ENCODE data around the gene DSG3. TPM values are rescaled to one million over a fixed set of nuclear protein-coding genes. Genes with fewer than 3 reads are reported as not detected.

The DSG3 gene
- total and polyA plus RNA-seq, 2 donors, result 17.1 to 42.1 TPM

GRCh38 chr18:31407649-31408048 is 39.9 kb upstream of the DSG3 start:
- DNase-seq (ENCODE audit: low read depth in 6 of 9, low spot score in 9 of 9), result no peak
- H3K27me3 ChIP-seq (ENCODE audit: control insufficient read depth in 2 of 2, insufficient read depth in 1 of 2, low read length in 1 of 2), result peaks cover 0 to 8% of the 10 kb centered on the region in 2 donors
- H3K4me1 ChIP-seq (ENCODE audit: control insufficient read depth in 2 of 2, insufficient read depth in 2 of 2, low read length in 2 of 2), result no peaks in the 10 kb centered on the region
- no peak overlapping the region for H3K4me3 ChIP-seq (ENCODE audit: low read length in 2 of 2)
- no peak overlapping the region for H3K27ac ChIP-seq (ENCODE audit: low read depth in 1 of 2, low read length in 1 of 2)
- H3K36me3 ChIP-seq (ENCODE audit: control insufficient read depth in 2 of 2, insufficient read depth in 2 of 2, low read length in 1 of 2), result no peaks in the 10 kb centered on the region
- WGBS, result 94% methylated on average over 3 of the region's 3 CpGs
- H3K9me3 ChIP-seq (ENCODE audit: control insufficient read depth in 2 of 2, insufficient read depth in 1 of 2, low read length in 1 of 2), result no peaks in the 10 kb centered on the region

- 93% methylated on average over 4 of the region's 4 CpGs for WGBS
- H3K4me1 ChIP-seq (ENCODE audit: control insufficient read depth in 2 of 2, insufficient read depth in 2 of 2, low read length in 2 of 2), result no peaks in the 10 kb centered on the region
- no peaks in the 10 kb centered on the region for H3K36me3 ChIP-seq (ENCODE audit: control insufficient read depth in 2 of 2, insufficient read depth in 2 of 2, low read length in 1 of 2)
- H3K27ac ChIP-seq (ENCODE audit: low read depth in 1 of 2, low read length in 1 of 2), result no peak overlapping the region
- DNase-seq (ENCODE audit: low read depth in 6 of 9, low spot score in 9 of 9), result no peak
- H3K4me3 ChIP-seq (ENCODE audit: low read length in 2 of 2), result no peak overlapping the region
- H3K9me3 ChIP-seq (ENCODE audit: control insufficient read depth in 2 of 2, insufficient read depth in 1 of 2, low read length in 1 of 2), result no peaks in the 10 kb centered on the region
- peaks cover 0 to 8% of the 10 kb centered on the region in 2 donors for H3K27me3 ChIP-seq (ENCODE audit: control insufficient read depth in 2 of 2, insufficient read depth in 1 of 2, low read length in 1 of 2)
Observed at GRCh38 chr18:31409276-31409675, 38.3 kb upstream of the DSG3 start.

GRCh38 chr18:31410716-31411483 is 36.6 kb upstream of the DSG3 start:
- DNase-seq (ENCODE audit: low read depth in 6 of 9, low spot score in 9 of 9), result no peak
- H3K9me3 ChIP-seq (ENCODE audit: control insufficient read depth in 2 of 2, insufficient read depth in 1 of 2, low read length in 1 of 2), result no peaks in the 10 kb centered on the region

GRCh38 chr18:31413137-31413536 is 34.4 kb upstream of the DSG3 start:
- H3K4me1 ChIP-seq (ENCODE audit: control insufficient read depth in 2 of 2, insufficient read depth in 2 of 2, low read length in 2 of 2), result no peaks in the 10 kb centered on the region
- no peak overlapping the region for H3K27ac ChIP-seq (ENCODE audit: low read depth in 1 of 2, low read length in 1 of 2)
- peaks cover 0 to 8% of the 10 kb centered on the region in 2 donors for H3K27me3 ChIP-seq (ENCODE audit: control insufficient read depth in 2 of 2, insufficient read depth in 1 of 2, low read length in 1 of 2)
- 96% methylated on average over 6 of the region's 6 CpGs for WGBS
- no peaks in the 10 kb centered on the region for H3K9me3 ChIP-seq (ENCODE audit: control insufficient read depth in 2 of 2, insufficient read depth in 1 of 2, low read length in 1 of 2)
- no peak for DNase-seq (ENCODE audit: low read depth in 6 of 9, low spot score in 9 of 9)
- H3K4me3 ChIP-seq (ENCODE audit: low read length in 2 of 2), result no peak overlapping the region
- no peaks in the 10 kb centered on the region for H3K36me3 ChIP-seq (ENCODE audit: control insufficient read depth in 2 of 2, insufficient read depth in 2 of 2, low read length in 1 of 2)

More at GRCh38 chr18:31410716-31411483, 36.6 kb upstream of the DSG3 start:
- Histone ChIP-seq H3K27ac (ENCODE audit: low read depth in 1 of 2, low read length in 1 of 2) (no peak overlapping the region), H3K4me3 (ENCODE audit: low read length in 2 of 2) (no peak overlapping the region), H3K4me1 (ENCODE audit: control insufficient read depth in 2 of 2, insufficient read depth in 2 of 2, low read length in 2 of 2) (no peaks in the 10 kb centered on the region), H3K36me3 (ENCODE audit: control insufficient read depth in 2 of 2, insufficient read depth in 2 of 2, low read length in 1 of 2) (no peaks in the 10 kb centered on the region), H3K27me3 (ENCODE audit: control insufficient read depth in 2 of 2, insufficient read depth in 1 of 2, low read length in 1 of 2) (peaks cover 0 to 8% of the 10 kb centered on the region in 2 donors)
- WGBS, result 75% methylated on average over 37 of the region's 37 CpGs

GRCh38 chr18:31417850-31418249 is 29.7 kb upstream of the DSG3 start:
- H3K36me3 ChIP-seq (ENCODE audit: control insufficient read depth in 2 of 2, insufficient read depth in 2 of 2, low read length in 1 of 2), result no peaks in the 10 kb centered on the region
- H3K4me3 ChIP-seq (ENCODE audit: low read length in 2 of 2), result no peak overlapping the region
- no peak overlapping the region for H3K27ac ChIP-seq (ENCODE audit: low read depth in 1 of 2, low read length in 1 of 2)
- H3K9me3 ChIP-seq (ENCODE audit: control insufficient read depth in 2 of 2, insufficient read depth in 1 of 2, low read length in 1 of 2), result no peaks in the 10 kb centered on the region
- H3K27me3 ChIP-seq (ENCODE audit: control insufficient read depth in 2 of 2, insufficient read depth in 1 of 2, low read length in 1 of 2), result no peaks in the 10 kb centered on the region
- no peaks in the 10 kb centered on the region for H3K4me1 ChIP-seq (ENCODE audit: control insufficient read depth in 2 of 2, insufficient read depth in 2 of 2, low read length in 2 of 2)
- no peak for DNase-seq (ENCODE audit: low read depth in 6 of 9, low spot score in 9 of 9)

- Histone ChIP-seq H3K27me3 (ENCODE audit: control insufficient read depth in 2 of 2, insufficient read depth in 1 of 2, low read length in 1 of 2) (no peaks in the 10 kb centered on the region), H3K4me1 (ENCODE audit: control insufficient read depth in 2 of 2, insufficient read depth in 2 of 2, low read length in 2 of 2) (no peaks in the 10 kb centered on the region), H3K9me3 (ENCODE audit: control insufficient read depth in 2 of 2, insufficient read depth in 1 of 2, low read length in 1 of 2) (no peaks in the 10 kb centered on the region), H3K27ac (ENCODE audit: low read depth in 1 of 2, low read length in 1 of 2) (no peak overlapping the region), H3K4me3 (ENCODE audit: low read length in 2 of 2) (no peak overlapping the region), H3K36me3 (ENCODE audit: control insufficient read depth in 2 of 2, insufficient read depth in 2 of 2, low read length in 1 of 2) (no peaks in the 10 kb centered on the region)
- 95% methylated on average over 7 of the region's 7 CpGs for WGBS
- no peak for DNase-seq (ENCODE audit: low read depth in 6 of 9, low spot score in 9 of 9)
Observed at GRCh38 chr18:31419457-31419932, 28.0 kb upstream of the DSG3 start.

- Histone ChIP-seq H3K4me1 (ENCODE audit: control insufficient read depth in 2 of 2, insufficient read depth in 2 of 2, low read length in 2 of 2) (no peaks in the 10 kb centered on the region), H3K36me3 (ENCODE audit: control insufficient read depth in 2 of 2, insufficient read depth in 2 of 2, low read length in 1 of 2) (no peaks in the 10 kb centered on the region), H3K27me3 (ENCODE audit: control insufficient read depth in 2 of 2, insufficient read depth in 1 of 2, low read length in 1 of 2) (no peaks in the 10 kb centered on the region), H3K27ac (ENCODE audit: low read depth in 1 of 2, low read length in 1 of 2) (no peak overlapping the region), H3K9me3 (ENCODE audit: control insufficient read depth in 2 of 2, insufficient read depth in 1 of 2, low read length in 1 of 2) (no peaks in the 10 kb centered on the region), H3K4me3 (ENCODE audit: low read length in 2 of 2) (no peak overlapping the region)
- DNase-seq (ENCODE audit: low read depth in 6 of 9, low spot score in 9 of 9), result no peak
- WGBS, result 98% methylated on average over 6 of the region's 6 CpGs
Observed at GRCh38 chr18:31420032-31420431, 27.5 kb upstream of the DSG3 start.

- 94% methylated on average over 2 of the region's 2 CpGs for WGBS
- no peaks in the 10 kb centered on the region for H3K27me3 ChIP-seq (ENCODE audit: control insufficient read depth in 2 of 2, insufficient read depth in 1 of 2, low read length in 1 of 2)
- no peak overlapping the region for H3K27ac ChIP-seq (ENCODE audit: low read depth in 1 of 2, low read length in 1 of 2)
- no peaks in the 10 kb centered on the region for H3K9me3 ChIP-seq (ENCODE audit: control insufficient read depth in 2 of 2, insufficient read depth in 1 of 2, low read length in 1 of 2)
- no peaks in the 10 kb centered on the region for H3K4me1 ChIP-seq (ENCODE audit: control insufficient read depth in 2 of 2, insufficient read depth in 2 of 2, low read length in 2 of 2)
- H3K36me3 ChIP-seq (ENCODE audit: control insufficient read depth in 2 of 2, insufficient read depth in 2 of 2, low read length in 1 of 2), result no peaks in the 10 kb centered on the region
- DNase-seq (ENCODE audit: low read depth in 6 of 9, low spot score in 9 of 9), result no peak
- H3K4me3 ChIP-seq (ENCODE audit: low read length in 2 of 2), result no peak overlapping the region
Observed at GRCh38 chr18:31420524-31420923, 27.0 kb upstream of the DSG3 start.

GRCh38 chr18:31424383-31424988 is 23.1 kb upstream of the DSG3 start:
- no peak overlapping the region for H3K4me3 ChIP-seq (ENCODE audit: low read length in 2 of 2)
- WGBS, result 35% methylated on average over 7 of the region's 7 CpGs

More at GRCh38 chr18:31424383-31424988, 23.1 kb upstream of the DSG3 start:
- H3K27me3 ChIP-seq (ENCODE audit: control insufficient read depth in 2 of 2, insufficient read depth in 1 of 2, low read length in 1 of 2), result no peaks in the 10 kb centered on the region
- no peaks in the 10 kb centered on the region for H3K36me3 ChIP-seq (ENCODE audit: control insufficient read depth in 2 of 2, insufficient read depth in 2 of 2, low read length in 1 of 2)
- no peaks in the 10 kb centered on the region for H3K4me1 ChIP-seq (ENCODE audit: control insufficient read depth in 2 of 2, insufficient read depth in 2 of 2, low read length in 2 of 2)
- no peak overlapping the region for H3K27ac ChIP-seq (ENCODE audit: low read depth in 1 of 2, low read length in 1 of 2)
- no peaks in the 10 kb centered on the region for H3K9me3 ChIP-seq (ENCODE audit: control insufficient read depth in 2 of 2, insufficient read depth in 1 of 2, low read length in 1 of 2)
- DNase-seq (ENCODE audit: low read depth in 6 of 9, low spot score in 9 of 9), result peak in 8 of 9 donors; percentile 4 to 55 (median 12)

Measured in thymus (tissue), 11 donors.